Stomach (tissue), 4 donors: Measurements from ENCODE around the gene FRMPD2.

Experiments
- POLR2A ChIP-seq, 4 donors: fragments of 450-650 bp; IDR thresholded peaks; one replicate each; pipeline ENCODE4 v1.6.1; 2016; ENCODE audit warnings: antibody characterized with exemption in 4 of 4, control low read depth in 2 of 4, mild to moderate bottlenecking in 1 of 4, moderate library complexity in 1 of 4
- POLR2AphosphoS5 ChIP-seq, 3 donors: sonication (generic); formaldehyde crosslinking; IDR thresholded peaks; one replicate each; pipeline ENCODE4 v1.6.1; 2016; ENCODE audit warnings: antibody characterized with exemption in 3 of 3
- TF ChIP-seq, protein P1 (sequence below), 7 experiments: fragments of 450-650 bp in 4 of 7; fragments of 200-600 bp in 3 of 7; sonication (generic) in 3 of 7; IDR thresholded peaks; one replicate each; pipeline ENCODE4 v1.5.1; 2016 to 2019; ENCODE audit warnings: antibody characterized with exemption in 7 of 7, control low read depth in 2 of 7, mild to moderate bottlenecking in 1 of 7

DNA sequence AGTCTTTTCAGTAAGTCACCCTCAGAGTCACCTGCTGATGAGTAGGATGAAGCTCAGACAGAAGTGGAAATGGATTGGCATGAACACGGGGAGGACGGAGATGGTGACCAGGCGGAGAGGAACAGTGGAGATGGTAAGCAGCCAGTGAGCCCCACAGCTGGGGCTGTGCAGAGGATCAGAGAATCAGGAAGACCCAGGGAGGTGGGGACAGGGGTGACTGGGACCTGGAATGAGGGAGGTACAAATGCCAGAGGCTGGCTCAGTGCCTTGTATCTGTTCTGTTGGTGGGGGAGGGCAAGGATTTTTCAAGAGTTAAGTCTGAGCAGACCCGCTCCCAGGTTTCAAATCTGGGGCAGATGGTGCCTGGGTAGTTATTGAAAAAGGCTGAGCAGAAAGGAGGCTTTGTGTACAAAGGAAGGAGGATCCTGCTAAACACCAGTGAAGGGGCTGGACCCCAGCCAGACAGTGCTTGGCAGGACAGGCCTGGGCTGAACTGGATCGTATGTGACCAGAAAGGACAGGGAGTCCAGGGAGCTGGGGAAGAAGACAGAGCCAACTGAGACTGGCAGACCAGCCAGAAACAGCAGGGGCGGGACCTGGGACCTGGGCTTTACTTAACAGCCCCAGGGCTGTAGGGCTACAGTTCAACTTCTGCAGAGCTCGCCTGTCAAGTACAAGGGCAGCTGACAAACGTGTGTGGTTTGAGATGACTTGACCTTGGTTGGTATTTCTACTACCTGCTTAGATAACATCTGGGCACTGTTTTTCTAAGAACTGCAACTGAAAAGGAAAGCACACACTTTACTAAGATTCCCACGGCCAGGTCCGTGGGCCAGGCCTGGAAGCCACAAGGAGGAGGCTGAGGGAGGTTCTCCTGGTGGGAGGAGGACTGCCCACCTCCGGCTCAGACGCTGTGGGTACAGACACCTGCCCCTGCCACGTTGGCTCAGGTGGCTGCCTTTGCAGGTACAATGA is 13.2 kb upstream of the FRMPD2 start:
- TF ChIP-seq, protein P1, sequence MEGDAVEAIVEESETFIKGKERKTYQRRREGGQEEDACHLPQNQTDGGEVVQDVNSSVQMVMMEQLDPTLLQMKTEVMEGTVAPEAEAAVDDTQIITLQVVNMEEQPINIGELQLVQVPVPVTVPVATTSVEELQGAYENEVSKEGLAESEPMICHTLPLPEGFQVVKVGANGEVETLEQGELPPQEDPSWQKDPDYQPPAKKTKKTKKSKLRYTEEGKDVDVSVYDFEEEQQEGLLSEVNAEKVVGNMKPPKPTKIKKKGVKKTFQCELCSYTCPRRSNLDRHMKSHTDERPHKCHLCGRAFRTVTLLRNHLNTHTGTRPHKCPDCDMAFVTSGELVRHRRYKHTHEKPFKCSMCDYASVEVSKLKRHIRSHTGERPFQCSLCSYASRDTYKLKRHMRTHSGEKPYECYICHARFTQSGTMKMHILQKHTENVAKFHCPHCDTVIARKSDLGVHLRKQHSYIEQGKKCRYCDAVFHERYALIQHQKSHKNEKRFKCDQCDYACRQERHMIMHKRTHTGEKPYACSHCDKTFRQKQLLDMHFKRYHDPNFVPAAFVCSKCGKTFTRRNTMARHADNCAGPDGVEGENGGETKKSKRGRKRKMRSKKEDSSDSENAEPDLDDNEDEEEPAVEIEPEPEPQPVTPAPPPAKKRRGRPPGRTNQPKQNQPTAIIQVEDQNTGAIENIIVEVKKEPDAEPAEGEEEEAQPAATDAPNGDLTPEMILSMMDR (IDR thresholded peaks at IDR 0.05) = no peak
- no peak for TF ChIP-seq POLR2A (IDR thresholded peaks at IDR 0.05)
- no peak for TF ChIP-seq POLR2AphosphoS5 (IDR thresholded peaks at IDR 0.05)
